HEK293 (cell line): Measurements from ENCODE around the gene PDF.

Experiments
- CTCF ChIP-seq: fragments of 450-650 bp; formaldehyde crosslinking; IDR thresholded peaks from 2 replicates; pipeline ENCODE4 v1.5.1; 2016; ENCODE audit warnings: missing biosample characterization, missing genetic modification characterization
- KLF8 ChIP-seq: fragments of 450-650 bp; formaldehyde crosslinking; IDR thresholded peaks from 2 replicates; pipeline ENCODE4 v1.5.1; 2016; ENCODE audit warnings: missing biosample characterization, missing genetic modification characterization
- PATZ1 ChIP-seq: fragments of 450-650 bp; formaldehyde crosslinking; IDR thresholded peaks from 2 replicates; pipeline ENCODE4 v1.5.1; 2016; ENCODE audit warnings: missing biosample characterization, missing genetic modification characterization
- ZBTB17 ChIP-seq: fragments of 450-650 bp; formaldehyde crosslinking; IDR thresholded peaks from 2 replicates; pipeline ENCODE4 v1.5.1; 2016; ENCODE audit warnings: missing biosample characterization, missing genetic modification characterization
- ZNF121 ChIP-seq: fragments of 450-650 bp; formaldehyde crosslinking; IDR thresholded peaks from 2 replicates; pipeline ENCODE4 v1.5.1; 2016; ENCODE audit warnings: missing biosample characterization, missing genetic modification characterization
- ZNF140 ChIP-seq: fragments of 450-650 bp; formaldehyde crosslinking; IDR thresholded peaks from 2 replicates; pipeline ENCODE4 v1.5.1; 2016; ENCODE audit warnings: missing biosample characterization, missing genetic modification characterization
- ZNF169 ChIP-seq: fragments of 450-650 bp; formaldehyde crosslinking; IDR thresholded peaks from 2 replicates; pipeline ENCODE4 v1.5.1; 2016; ENCODE audit warnings: missing biosample characterization, missing genetic modification characterization
- ZNF391 ChIP-seq: fragments of 450-650 bp; formaldehyde crosslinking; IDR thresholded peaks from 2 replicates; pipeline ENCODE4 v1.5.1; 2016; ENCODE audit warnings: low read depth, missing biosample characterization, missing genetic modification characterization, borderline replicate concordance
- ZNF449 ChIP-seq: fragments of 450-650 bp; formaldehyde crosslinking; IDR thresholded peaks from 2 replicates; pipeline ENCODE4 v1.5.1; 2017; ENCODE audit warnings: missing biosample characterization, mild to moderate bottlenecking, missing genetic modification characterization, moderate library complexity
- ZNF513 ChIP-seq: fragments of 450-650 bp; IDR thresholded peaks from 2 replicates; pipeline ENCODE4 v1.5.1; 2018; ENCODE audit warnings: missing biosample characterization, missing genetic modification characterization
- ZSCAN30 ChIP-seq: fragments of 450-650 bp; IDR thresholded peaks from 2 replicates; pipeline ENCODE4 v1.5.1; 2018; ENCODE audit warnings: missing biosample characterization, mild to moderate bottlenecking, missing genetic modification characterization, moderate library complexity

GRCh38 chr16:69350536-69351133, 20.2 kb upstream of the PDF start:
- TF ChIP-seq CTCF (tag by site-specific recombination) = no peak
- no peak for TF ChIP-seq ZSCAN30 (tag by site-specific recombination)
- TF ChIP-seq ZNF121 (tag by site-specific recombination) = no peak
- no peak for TF ChIP-seq ZNF449
- TF ChIP-seq ZNF169 (tag by site-specific recombination) = no peak
- no peak for TF ChIP-seq ZNF391
- no peak for TF ChIP-seq ZNF140
- no peak for TF ChIP-seq ZBTB17 (tag by site-specific recombination)
- no peak for TF ChIP-seq KLF8
- TF ChIP-seq PATZ1 (tag by site-specific recombination) = no peak
- TF ChIP-seq ZNF513 = no peak
